HL-60 (cell line): ENCODE results near the gene TPCN2.

Experiments used
- POLR2AphosphoS5 ChIP-seq: IDR thresholded peaks from 2 replicates; pipeline ENCODE4 v1.6.1; 2012; ENCODE audit warnings: low read depth
- TF ChIP-seq, protein P1 (sequence below): IDR thresholded peaks from one replicate; pipeline ENCODE4 v1.5.1; 2011; ENCODE audit warnings: low read length, control low read depth, inconsistent platforms; ENCODE audit not compliant: insufficient read depth
- TF ChIP-seq, protein P2 (sequence below): IDR thresholded peaks from 2 replicates; pipeline ENCODE4 v1.6.1; 2012; ENCODE audit warnings: low read depth; ENCODE audit not compliant: insufficient replicate concordance

DNA sequence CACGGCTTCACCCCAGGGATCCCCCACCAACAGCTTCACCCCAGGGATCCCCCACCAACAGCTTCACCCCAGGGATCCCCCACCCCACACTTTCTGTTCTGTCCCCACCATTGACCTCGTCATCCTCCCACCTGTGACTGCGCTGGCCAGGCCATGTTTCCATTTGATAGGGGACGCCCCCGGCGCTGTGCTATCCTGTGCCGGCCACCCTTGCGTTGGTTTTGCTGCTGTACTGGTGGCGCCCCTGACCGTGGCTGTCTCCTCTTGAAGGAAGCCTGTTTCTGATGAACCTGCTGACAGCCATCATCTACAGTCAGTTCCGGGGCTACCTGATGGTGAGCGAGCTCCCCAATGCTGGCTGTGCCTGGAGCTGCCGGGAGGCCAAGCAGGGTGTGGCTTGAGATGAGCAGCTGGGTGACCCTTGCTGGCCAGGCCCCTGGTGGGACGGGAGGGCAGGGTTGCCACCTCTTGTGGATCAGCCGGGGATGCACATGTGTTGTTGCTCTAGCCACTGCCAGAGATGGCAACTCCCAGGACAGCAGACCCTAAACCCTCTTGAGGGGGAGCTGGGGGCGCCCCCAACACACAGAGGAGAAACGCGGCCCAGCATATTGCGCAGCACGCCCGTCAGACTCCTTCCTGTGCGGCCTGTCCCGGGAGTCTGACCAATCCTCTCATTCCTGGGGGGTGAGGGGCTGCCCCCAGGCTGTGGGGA is 22.5 kb downstream of the TPCN2 start:
- TF ChIP-seq, protein P1, sequence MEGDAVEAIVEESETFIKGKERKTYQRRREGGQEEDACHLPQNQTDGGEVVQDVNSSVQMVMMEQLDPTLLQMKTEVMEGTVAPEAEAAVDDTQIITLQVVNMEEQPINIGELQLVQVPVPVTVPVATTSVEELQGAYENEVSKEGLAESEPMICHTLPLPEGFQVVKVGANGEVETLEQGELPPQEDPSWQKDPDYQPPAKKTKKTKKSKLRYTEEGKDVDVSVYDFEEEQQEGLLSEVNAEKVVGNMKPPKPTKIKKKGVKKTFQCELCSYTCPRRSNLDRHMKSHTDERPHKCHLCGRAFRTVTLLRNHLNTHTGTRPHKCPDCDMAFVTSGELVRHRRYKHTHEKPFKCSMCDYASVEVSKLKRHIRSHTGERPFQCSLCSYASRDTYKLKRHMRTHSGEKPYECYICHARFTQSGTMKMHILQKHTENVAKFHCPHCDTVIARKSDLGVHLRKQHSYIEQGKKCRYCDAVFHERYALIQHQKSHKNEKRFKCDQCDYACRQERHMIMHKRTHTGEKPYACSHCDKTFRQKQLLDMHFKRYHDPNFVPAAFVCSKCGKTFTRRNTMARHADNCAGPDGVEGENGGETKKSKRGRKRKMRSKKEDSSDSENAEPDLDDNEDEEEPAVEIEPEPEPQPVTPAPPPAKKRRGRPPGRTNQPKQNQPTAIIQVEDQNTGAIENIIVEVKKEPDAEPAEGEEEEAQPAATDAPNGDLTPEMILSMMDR, result no peak
- TF ChIP-seq POLR2AphosphoS5, result no peak
- TF ChIP-seq, protein P2, sequence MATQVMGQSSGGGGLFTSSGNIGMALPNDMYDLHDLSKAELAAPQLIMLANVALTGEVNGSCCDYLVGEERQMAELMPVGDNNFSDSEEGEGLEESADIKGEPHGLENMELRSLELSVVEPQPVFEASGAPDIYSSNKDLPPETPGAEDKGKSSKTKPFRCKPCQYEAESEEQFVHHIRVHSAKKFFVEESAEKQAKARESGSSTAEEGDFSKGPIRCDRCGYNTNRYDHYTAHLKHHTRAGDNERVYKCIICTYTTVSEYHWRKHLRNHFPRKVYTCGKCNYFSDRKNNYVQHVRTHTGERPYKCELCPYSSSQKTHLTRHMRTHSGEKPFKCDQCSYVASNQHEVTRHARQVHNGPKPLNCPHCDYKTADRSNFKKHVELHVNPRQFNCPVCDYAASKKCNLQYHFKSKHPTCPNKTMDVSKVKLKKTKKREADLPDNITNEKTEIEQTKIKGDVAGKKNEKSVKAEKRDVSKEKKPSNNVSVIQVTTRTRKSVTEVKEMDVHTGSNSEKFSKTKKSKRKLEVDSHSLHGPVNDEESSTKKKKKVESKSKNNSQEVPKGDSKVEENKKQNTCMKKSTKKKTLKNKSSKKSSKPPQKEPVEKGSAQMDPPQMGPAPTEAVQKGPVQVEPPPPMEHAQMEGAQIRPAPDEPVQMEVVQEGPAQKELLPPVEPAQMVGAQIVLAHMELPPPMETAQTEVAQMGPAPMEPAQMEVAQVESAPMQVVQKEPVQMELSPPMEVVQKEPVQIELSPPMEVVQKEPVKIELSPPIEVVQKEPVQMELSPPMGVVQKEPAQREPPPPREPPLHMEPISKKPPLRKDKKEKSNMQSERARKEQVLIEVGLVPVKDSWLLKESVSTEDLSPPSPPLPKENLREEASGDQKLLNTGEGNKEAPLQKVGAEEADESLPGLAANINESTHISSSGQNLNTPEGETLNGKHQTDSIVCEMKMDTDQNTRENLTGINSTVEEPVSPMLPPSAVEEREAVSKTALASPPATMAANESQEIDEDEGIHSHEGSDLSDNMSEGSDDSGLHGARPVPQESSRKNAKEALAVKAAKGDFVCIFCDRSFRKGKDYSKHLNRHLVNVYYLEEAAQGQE, result no peak
